Activated CD4-positive, alpha-beta T cell treated with anti-CD3 and anti-CD28 coated beads, Interleukin-2, amount 10 ng/mL, durations not matched to agents 24 days and 14 days (primary cell): ENCODE results near the gene AXDND1. TPM values are rescaled to one million over a fixed set of nuclear protein-coding genes. Genes with fewer than 3 reads are reported as not detected.

Source experiments
- DNase-seq: peaks from one replicate; pipeline ENCODE4 v3.0.0; 2022
- H3K27ac Mint-ChIP-seq: one replicate; pipeline ENCODE4 v1.8.0; 2022; ENCODE audit warnings: mild to moderate bottlenecking, mixed read lengths
- H3K27me3 Mint-ChIP-seq: one replicate; pipeline ENCODE4 v1.8.0; 2022; ENCODE audit warnings: mixed read lengths
- H3K36me3 Mint-ChIP-seq: one replicate; pipeline ENCODE4 v1.8.0; 2022; ENCODE audit warnings: low read depth, mild to moderate bottlenecking, mixed read lengths
- H3K4me1 Mint-ChIP-seq: one replicate; pipeline ENCODE4 v1.8.0; 2021; ENCODE audit warnings: mixed read lengths
- H3K4me3 Mint-ChIP-seq: one replicate; pipeline ENCODE4 v1.8.0; 2022; ENCODE audit warnings: mild to moderate bottlenecking, moderate library complexity, mixed read lengths
- H3K9me3 Mint-ChIP-seq: one replicate; pipeline ENCODE4 v1.8.0; 2021; ENCODE audit warnings: mixed read lengths
- intact Hi-C: fragments of 100-400 bp; cut with micrococcal nuclease; formaldehyde crosslinking; loops from one replicate; pipeline ENCODE4 v1.15.1; 2023
- total RNA-seq: library from RNA; stranded (reverse); gene quantifications from 2 replicates; pipeline ENCODE4 v1.2.3, GENCODE V29; 2022

Gene AXDND1
- total RNA-seq, 1 donor from 2014 or later = not detected

GRCh38 chr1:179590671-179591070 is 224.9 kb downstream of the AXDND1 start:
- H3K36me3 Mint-ChIP-seq = no peaks in the 10 kb centered on the region
- H3K4me1 Mint-ChIP-seq = no peaks in the 10 kb centered on the region
- no peak overlapping the region for H3K4me3 Mint-ChIP-seq
- H3K27ac Mint-ChIP-seq = no peak overlapping the region
- intact Hi-C loops = no loop called here
- H3K27me3 Mint-ChIP-seq = peaks cover 41% of the 10 kb centered on the region
- no peak for DNase-seq
- no peaks in the 10 kb centered on the region for H3K9me3 Mint-ChIP-seq

GRCh38 chr1:179591253-179591591 is 225.5 kb downstream of the AXDND1 start:
- no peaks in the 10 kb centered on the region for H3K9me3 Mint-ChIP-seq
- H3K4me3 Mint-ChIP-seq = no peak overlapping the region
- peaks cover 38% of the 10 kb centered on the region for H3K27me3 Mint-ChIP-seq
- H3K36me3 Mint-ChIP-seq = no peaks in the 10 kb centered on the region
- no peak for DNase-seq
- no peaks in the 10 kb centered on the region for H3K4me1 Mint-ChIP-seq
- H3K27ac Mint-ChIP-seq = no peak overlapping the region
- intact Hi-C loops = no loop called here

GRCh38 chr1:179591592-179592580 is 226.1 kb downstream of the AXDND1 start, which contains the start of gene TDRD5:
Gene TDRD5, plus strand, starts transcription at chr1:179591832. Its CDS starts 784 bp downstream, at chr1:179592616.
- no peaks in the 10 kb centered on the region for H3K36me3 Mint-ChIP-seq
- intact Hi-C loops = no loop called here

GRCh38 chr1:179598631-179599030 is 232.9 kb downstream of the AXDND1 start:
- Mint-ChIP-seq H3K27me3 (peaks cover 18% of the 10 kb centered on the region), H3K4me3 (no peak overlapping the region), H3K27ac (no peak overlapping the region), H3K4me1 (no peaks in the 10 kb centered on the region), H3K9me3 (no peaks in the 10 kb centered on the region), H3K36me3 (no peaks in the 10 kb centered on the region)
- intact Hi-C loops = no loop called here
- DNase-seq = no peak

More at GRCh38 chr1:179591592-179592580, 226.1 kb downstream of the AXDND1 start, which contains the start of gene TDRD5:
- DNase-seq = no peak
- no peak within 1 kb of the TSS for H3K4me3 Mint-ChIP-seq
- H3K27me3 Mint-ChIP-seq = peaks cover 39% of the 10 kb centered on the region
- H3K4me1 Mint-ChIP-seq = no peaks in the 10 kb centered on the region
- H3K27ac Mint-ChIP-seq = no peak within 1 kb of the TSS
- H3K9me3 Mint-ChIP-seq = no peaks in the 10 kb centered on the region

- H3K27ac Mint-ChIP-seq = no peak overlapping the region
- H3K9me3 Mint-ChIP-seq = no peaks in the 10 kb centered on the region
- intact Hi-C loops = no loop called here
Measured at GRCh38 chr1:179599623-179600249, 234.0 kb downstream of the AXDND1 start.

GRCh38 chr1:179601093-179601492 is 235.3 kb downstream of the AXDND1 start:
- no peak for DNase-seq
- H3K27ac Mint-ChIP-seq = no peak overlapping the region
- H3K36me3 Mint-ChIP-seq = no peaks in the 10 kb centered on the region
- H3K27me3 Mint-ChIP-seq = peaks cover 17% of the 10 kb centered on the region
- no peaks in the 10 kb centered on the region for H3K4me1 Mint-ChIP-seq
- intact Hi-C loops = no loop called here
- no peaks in the 10 kb centered on the region for H3K9me3 Mint-ChIP-seq
- no peak overlapping the region for H3K4me3 Mint-ChIP-seq

More at GRCh38 chr1:179599623-179600249, 234.0 kb downstream of the AXDND1 start:
- Mint-ChIP-seq H3K36me3 (no peaks in the 10 kb centered on the region), H3K4me1 (no peaks in the 10 kb centered on the region), H3K27me3 (peaks cover 19% of the 10 kb centered on the region), H3K4me3 (no peak overlapping the region)
- DNase-seq = peak; percentile 59

Other genes starting within 250 kb of the AXDND1 start
- 9.9 and 11.1 TPM in 2 replicates for gene ABL2, start 136.3 kb upstream of the AXDND1 start, total RNA-seq
- 52.2 and 54.4 TPM in 2 replicates for gene SOAT1, start 72.2 kb upstream of the AXDND1 start, total RNA-seq
- not detected in 2 replicates for gene NPHS2, start 210.0 kb downstream of the AXDND1 start, total RNA-seq
- not detected in 2 replicates for gene TDRD5, start 225.9 kb downstream of the AXDND1 start, total RNA-seq